GM18502 (cell line): ENCODE data around the gene VPS45.

Experiments
- ATAC-seq: cut with Tn5 transposase; IDR thresholded peaks from one replicate; pipeline ENCODE4 v1.9.1; 2021; ENCODE audit warnings: mild to moderate bottlenecking; ENCODE audit not compliant: unreplicated experiment, poor library complexity

Gene VPS45

GRCh38 chr1:150068109-150068435 is 496 bp downstream of the VPS45 start:
- ATAC-seq: no peak

GRCh38 chr1:150069923-150070322 is 2.3 kb downstream of the VPS45 start:
- ATAC-seq: no peak

- no peak for ATAC-seq
Measured at GRCh38 chr1:150072959-150073358, 5.4 kb downstream of the VPS45 start.

- no peak for ATAC-seq
Measured at GRCh38 chr1:150073516-150073915, 5.9 kb downstream of the VPS45 start.

GRCh38 chr1:150076066-150076465 is 8.5 kb downstream of the VPS45 start:
- ATAC-seq: no peak

GRCh38 chr1:150076985-150077384 is 9.4 kb downstream of the VPS45 start:
- ATAC-seq: no peak

GRCh38 chr1:150080784-150081183 is 13.2 kb downstream of the VPS45 start:
- no peak for ATAC-seq

GRCh38 chr1:150082494-150082893 is 14.9 kb downstream of the VPS45 start:
- ATAC-seq: no peak

- no peak for ATAC-seq
Measured at GRCh38 chr1:150083907-150084306, 16.3 kb downstream of the VPS45 start.

- ATAC-seq: no peak
Measured at GRCh38 chr1:150085406-150085805, 17.8 kb downstream of the VPS45 start.

GRCh38 chr1:150087415-150087814 is 19.8 kb downstream of the VPS45 start:
- ATAC-seq: no peak

GRCh38 chr1:150089846-150090520 is 22.4 kb downstream of the VPS45 start:
- no peak for ATAC-seq

GRCh38 chr1:150092180-150092791 is 24.7 kb downstream of the VPS45 start:
- no peak for ATAC-seq

GRCh38 chr1:150093805-150094204 is 26.2 kb downstream of the VPS45 start:
- no peak for ATAC-seq

GRCh38 chr1:150094734-150095265 is 27.2 kb downstream of the VPS45 start:
- ATAC-seq: no peak

GRCh38 chr1:150102986-150103385 is 35.4 kb downstream of the VPS45 start:
- no peak for ATAC-seq

GRCh38 chr1:150106341-150106740 is 38.8 kb downstream of the VPS45 start:
- no peak for ATAC-seq

GRCh38 chr1:150109586-150109985 is 42.0 kb downstream of the VPS45 start:
- no peak for ATAC-seq

- no peak for ATAC-seq
Measured at GRCh38 chr1:150110116-150110515, 42.5 kb downstream of the VPS45 start.

- no peak for ATAC-seq
Measured at GRCh38 chr1:150111670-150112069, 44.1 kb downstream of the VPS45 start.

- ATAC-seq: no peak
Measured at GRCh38 chr1:150115121-150115520, 47.5 kb downstream of the VPS45 start.

GRCh38 chr1:150118716-150119115 is 51.1 kb downstream of the VPS45 start:
- ATAC-seq: no peak
